Measurements from ENCODE around the gene CDH3.

CDH3 gene

GRCh38 chr16:68651136-68651535 is 6.0 kb downstream of the CDH3 start:
- TF ChIP-seq EZH2phosphoT487 (IDR thresholded peaks at IDR 0.05; ENCODE audit: borderline replicate concordance) (no peak), CTCF (conservative IDR thresholded peaks at IDR 0.05; ENCODE audit: low read length) (no peak)
- H3K79me2 ChIP-seq (ENCODE audit: insufficient read depth, low read length), result no peaks in the 10 kb centered on the region
- no peaks in the 10 kb centered on the region for H3K9me3 ChIP-seq (ENCODE audit: insufficient read depth, low read depth, low read length)
- H3K4me1 ChIP-seq (ENCODE audit: insufficient read depth, low read length, poor library complexity, severe bottlenecking), result no peaks in the 10 kb centered on the region
- no peaks in the 10 kb centered on the region for H3K9me2 ChIP-seq (replicated peaks; ENCODE audit: low read depth, low read length)
- no peak overlapping the region for H2AFZ ChIP-seq (ENCODE audit: low read length)
- no peaks in the 10 kb centered on the region for H3K27me3 ChIP-seq (ENCODE audit: insufficient read depth, low read length, poor library complexity, severe bottlenecking)
- no peak overlapping the region for H3K4me3 ChIP-seq (ENCODE audit: low read length, poor library complexity, severe bottlenecking)
- no peaks in the 10 kb centered on the region for H4K20me1 ChIP-seq (ENCODE audit: insufficient read depth, low read length, poor library complexity, severe bottlenecking)
- no peak overlapping the region for H3K9ac ChIP-seq (ENCODE audit: low read depth, low read length, poor library complexity, severe bottlenecking)
- H3F3A ChIP-seq (ENCODE audit: low read depth), result no peaks in the 10 kb centered on the region
- H3K36me3 ChIP-seq (ENCODE audit: insufficient read depth, low read length), result no peaks in the 10 kb centered on the region
- H3K4me2 ChIP-seq (ENCODE audit: low read depth, low read length, poor library complexity, severe bottlenecking), result no peak overlapping the region

GRCh38 chr16:68652659-68653058 is 7.5 kb downstream of the CDH3 start:
- Histone ChIP-seq H3K9me2 (replicated peaks; ENCODE audit: low read depth, low read length) (no peaks in the 10 kb centered on the region), H3K27me3 (ENCODE audit: insufficient read depth, low read length, poor library complexity, severe bottlenecking) (no peaks in the 10 kb centered on the region), H3K4me1 (ENCODE audit: insufficient read depth, low read length, poor library complexity, severe bottlenecking) (no peaks in the 10 kb centered on the region), H4K20me1 (ENCODE audit: insufficient read depth, low read length, poor library complexity, severe bottlenecking) (no peaks in the 10 kb centered on the region), H2AFZ (ENCODE audit: low read length) (no peak overlapping the region), H3K9me3 (ENCODE audit: insufficient read depth, low read depth, low read length) (no peaks in the 10 kb centered on the region), H3K79me2 (ENCODE audit: insufficient read depth, low read length) (no peaks in the 10 kb centered on the region), H3K36me3 (ENCODE audit: insufficient read depth, low read length) (no peaks in the 10 kb centered on the region), H3K4me2 (ENCODE audit: low read depth, low read length, poor library complexity, severe bottlenecking) (no peak overlapping the region), H3F3A (ENCODE audit: low read depth) (no peaks in the 10 kb centered on the region), H3K9ac (ENCODE audit: low read depth, low read length, poor library complexity, severe bottlenecking) (no peak overlapping the region), H3K4me3 (ENCODE audit: low read length, poor library complexity, severe bottlenecking) (no peak overlapping the region)
- no peak for TF ChIP-seq CTCF (conservative IDR thresholded peaks at IDR 0.05; ENCODE audit: low read length)
- TF ChIP-seq EZH2phosphoT487 (IDR thresholded peaks at IDR 0.05; ENCODE audit: borderline replicate concordance), result no peak

- Histone ChIP-seq H3K9me2 (replicated peaks; ENCODE audit: low read depth, low read length) (no peaks in the 10 kb centered on the region), H3F3A (ENCODE audit: low read depth) (no peaks in the 10 kb centered on the region), H4K20me1 (ENCODE audit: insufficient read depth, low read length, poor library complexity, severe bottlenecking) (no peaks in the 10 kb centered on the region), H3K36me3 (ENCODE audit: insufficient read depth, low read length) (no peaks in the 10 kb centered on the region), H3K4me3 (ENCODE audit: low read length, poor library complexity, severe bottlenecking) (no peak overlapping the region), H3K27me3 (ENCODE audit: insufficient read depth, low read length, poor library complexity, severe bottlenecking) (no peaks in the 10 kb centered on the region), H3K4me2 (ENCODE audit: low read depth, low read length, poor library complexity, severe bottlenecking) (no peak overlapping the region), H3K9me3 (ENCODE audit: insufficient read depth, low read depth, low read length) (no peaks in the 10 kb centered on the region), H3K4me1 (ENCODE audit: insufficient read depth, low read length, poor library complexity, severe bottlenecking) (no peaks in the 10 kb centered on the region), H3K79me2 (ENCODE audit: insufficient read depth, low read length) (no peaks in the 10 kb centered on the region), H2AFZ (ENCODE audit: low read length) (no peak overlapping the region), H3K9ac (ENCODE audit: low read depth, low read length, poor library complexity, severe bottlenecking) (no peak overlapping the region)
- TF ChIP-seq CTCF (conservative IDR thresholded peaks at IDR 0.05; ENCODE audit: low read length) (no peak), EZH2phosphoT487 (IDR thresholded peaks at IDR 0.05; ENCODE audit: borderline replicate concordance) (no peak)
Observed at GRCh38 chr16:68655806-68656205, 10.7 kb downstream of the CDH3 start.

Data from Loucy (cell line).